ENCODE measurements around the gene QPCT.
A peak's percentile ranks its signal among the peaks of the same experiment; 100 is the strongest.
"Not testable (repeated sequence)": the region's sequence is repeated elsewhere in the genome, so short reads cannot be mapped to it uniquely, and the experiment has no call there.

QPCT gene

DNA sequence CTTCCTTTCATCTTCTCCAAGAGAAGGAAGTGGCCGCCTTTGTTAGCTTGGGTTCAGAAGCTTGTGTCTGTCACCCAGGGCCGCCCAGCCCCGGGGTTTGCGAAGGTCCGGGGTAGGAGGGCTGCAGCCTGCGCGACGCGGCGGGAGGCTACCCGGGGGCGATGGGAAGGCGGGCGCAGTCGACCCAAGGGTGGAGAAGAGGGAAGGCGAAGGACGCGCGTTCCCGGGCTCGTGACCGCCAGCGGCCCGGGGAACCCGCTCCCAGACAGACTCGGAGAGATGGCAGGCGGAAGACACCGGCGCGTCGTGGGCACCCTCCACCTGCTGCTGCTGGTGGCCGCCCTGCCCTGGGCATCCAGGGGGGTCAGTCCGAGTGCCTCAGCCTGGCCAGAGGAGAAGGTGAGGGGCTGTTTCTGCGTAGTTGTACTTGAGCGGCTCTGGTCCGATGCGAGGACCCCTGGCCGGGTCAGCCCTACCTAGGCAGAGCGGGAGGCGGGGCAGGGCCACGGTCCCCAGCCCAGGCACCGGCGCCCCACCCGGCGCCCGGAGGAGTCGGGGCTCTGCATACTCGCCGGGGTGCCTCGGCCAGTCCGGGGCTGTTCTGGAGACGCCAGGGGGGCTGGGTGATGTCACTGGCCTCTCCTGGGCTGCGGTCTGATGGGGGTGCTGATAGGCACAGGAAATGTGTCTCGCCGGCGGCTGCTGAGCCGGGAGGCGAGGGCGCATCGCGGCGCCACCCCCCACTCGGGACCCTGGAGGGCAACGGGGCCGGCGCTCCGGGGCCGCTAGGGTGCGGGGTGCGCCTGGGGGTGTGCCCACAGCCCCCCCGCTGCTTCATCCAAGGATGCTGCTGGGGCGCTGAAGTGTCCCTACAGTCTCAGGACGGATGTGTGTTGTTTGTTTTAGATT is at the start of gene QPCT:
Gene QPCT (plus strand): TSS at position 178 of the 909 bp plus-strand sequence. CDS start 102 bp downstream, at position 280.
- DNase-seq (ENCODE audit: low read depth) = no peak
- H3K4me3 ChIP-seq (ENCODE audit: low read depth, low read length) = peak within 1 kb of the TSS; percentile 50
- TF ChIP-seq, protein P1, sequence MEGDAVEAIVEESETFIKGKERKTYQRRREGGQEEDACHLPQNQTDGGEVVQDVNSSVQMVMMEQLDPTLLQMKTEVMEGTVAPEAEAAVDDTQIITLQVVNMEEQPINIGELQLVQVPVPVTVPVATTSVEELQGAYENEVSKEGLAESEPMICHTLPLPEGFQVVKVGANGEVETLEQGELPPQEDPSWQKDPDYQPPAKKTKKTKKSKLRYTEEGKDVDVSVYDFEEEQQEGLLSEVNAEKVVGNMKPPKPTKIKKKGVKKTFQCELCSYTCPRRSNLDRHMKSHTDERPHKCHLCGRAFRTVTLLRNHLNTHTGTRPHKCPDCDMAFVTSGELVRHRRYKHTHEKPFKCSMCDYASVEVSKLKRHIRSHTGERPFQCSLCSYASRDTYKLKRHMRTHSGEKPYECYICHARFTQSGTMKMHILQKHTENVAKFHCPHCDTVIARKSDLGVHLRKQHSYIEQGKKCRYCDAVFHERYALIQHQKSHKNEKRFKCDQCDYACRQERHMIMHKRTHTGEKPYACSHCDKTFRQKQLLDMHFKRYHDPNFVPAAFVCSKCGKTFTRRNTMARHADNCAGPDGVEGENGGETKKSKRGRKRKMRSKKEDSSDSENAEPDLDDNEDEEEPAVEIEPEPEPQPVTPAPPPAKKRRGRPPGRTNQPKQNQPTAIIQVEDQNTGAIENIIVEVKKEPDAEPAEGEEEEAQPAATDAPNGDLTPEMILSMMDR (IDR thresholded peaks at IDR 0.05; ENCODE audit: low read depth, low read length, missing control alignments) = no peak

GRCh38 chr2:37294858-37295257 is 49.6 kb upstream of the QPCT start:
- DNase-seq (ENCODE audit: low read depth); H3K4me3 ChIP-seq (ENCODE audit: low read depth, low read length): not testable (repeated sequence)

DNA sequence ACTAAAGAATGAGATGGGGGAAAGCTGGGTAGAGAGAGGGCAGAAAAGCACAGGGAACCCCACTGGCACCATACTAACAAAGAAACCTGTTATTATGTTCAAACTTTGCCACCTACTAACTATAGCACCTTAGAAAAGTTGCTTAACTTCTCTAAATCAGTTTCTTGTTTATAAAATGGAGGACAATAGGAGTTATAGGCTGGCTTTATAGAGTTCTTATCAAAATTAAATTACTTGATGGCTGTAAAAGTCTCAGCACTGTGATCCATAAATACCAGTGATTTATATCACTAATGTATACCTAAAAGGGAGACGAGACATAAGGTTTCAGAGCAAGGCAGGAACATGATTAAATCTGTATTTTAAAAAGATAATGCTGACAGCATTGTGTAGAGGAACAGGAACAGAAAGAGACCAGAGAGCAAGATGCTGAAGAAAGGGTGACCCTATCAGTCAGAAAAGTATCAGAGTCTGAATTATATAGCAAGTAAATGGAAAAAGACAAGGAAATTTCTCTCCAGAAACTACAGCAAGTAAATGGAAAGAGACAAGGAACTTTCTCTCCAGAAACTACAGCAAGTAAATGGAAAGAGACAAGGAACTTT is 48.9 kb upstream of the QPCT start:
- H3K4me3 ChIP-seq (ENCODE audit: low read depth, low read length) = no peak overlapping the region
- TF ChIP-seq, protein P1 (IDR thresholded peaks at IDR 0.05; ENCODE audit: low read depth, low read length, missing control alignments) = no peak
- no peak for DNase-seq (ENCODE audit: low read depth)

DNA sequence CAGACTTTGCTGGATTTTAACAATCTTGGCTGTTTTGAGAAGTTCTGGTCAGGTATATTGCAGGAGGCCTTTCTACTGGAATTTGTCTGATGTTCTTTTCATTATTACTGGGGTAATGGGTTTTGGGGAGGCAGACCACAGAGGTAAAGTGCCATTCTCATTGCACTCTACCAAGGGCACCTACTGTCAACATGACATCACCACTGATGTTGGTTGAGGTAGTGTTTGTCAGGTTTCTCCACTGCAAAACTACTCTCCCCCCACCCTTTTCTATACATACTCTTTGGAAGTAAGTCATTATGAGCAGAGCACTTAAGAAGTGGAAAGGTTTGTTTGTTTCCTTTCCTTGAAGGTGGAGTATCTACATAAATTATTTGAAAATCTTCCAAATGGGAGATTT is 46.8 kb upstream of the QPCT start:
- TF ChIP-seq, protein P1 (IDR thresholded peaks at IDR 0.05; ENCODE audit: low read depth, low read length, missing control alignments) = no peak
- no peak overlapping the region for H3K4me3 ChIP-seq (ENCODE audit: low read depth, low read length)
- DNase-seq (ENCODE audit: low read depth) = no peak

DNA sequence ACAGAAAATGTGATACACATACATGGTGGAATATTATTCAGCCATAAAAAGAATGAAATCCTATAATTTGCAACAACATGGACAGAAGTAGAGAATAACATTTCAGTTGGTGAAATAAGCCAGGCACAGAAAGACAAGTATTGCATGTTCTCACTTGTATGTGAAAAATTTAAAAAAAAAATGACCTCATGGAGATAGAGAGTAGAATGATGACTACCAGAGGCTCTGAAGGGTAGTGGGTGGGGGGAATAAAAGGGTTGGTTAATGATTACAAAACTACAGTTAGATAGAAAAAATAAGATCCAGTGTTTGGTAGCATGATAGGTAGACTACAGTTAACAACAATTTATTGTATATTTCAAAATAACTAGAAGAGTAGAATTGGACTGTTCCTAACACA is 44.3 kb upstream of the QPCT start:
- TF ChIP-seq, protein P1 (IDR thresholded peaks at IDR 0.05; ENCODE audit: low read depth, low read length, missing control alignments) = no peak
- H3K4me3 ChIP-seq (ENCODE audit: low read depth, low read length) = no peak overlapping the region
- DNase-seq (ENCODE audit: low read depth) = no peak

GRCh38 chr2:37300578-37300977 is 43.9 kb upstream of the QPCT start:
- DNase-seq (ENCODE audit: low read depth) = no peak
- no peak overlapping the region for H3K4me3 ChIP-seq (ENCODE audit: low read depth, low read length)
- TF ChIP-seq, protein P1 (IDR thresholded peaks at IDR 0.05; ENCODE audit: low read depth, low read length, missing control alignments) = no peak

- no peak for DNase-seq (ENCODE audit: low read depth)
- no peak overlapping the region for H3K4me3 ChIP-seq (ENCODE audit: low read depth, low read length)
- TF ChIP-seq, protein P1 (IDR thresholded peaks at IDR 0.05; ENCODE audit: low read depth, low read length, missing control alignments) = no peak
Observed at GRCh38 chr2:37301408-37301807, 43.0 kb upstream of the QPCT start.

All from GM12864 (cell line).